ENCODE data around the gene PLB1. TPM values are rescaled to one million over a fixed set of nuclear protein-coding genes. Genes with fewer than 3 reads are reported as not detected.

Gene PLB1
- total RNA-seq, 2 donors from 2014 or later, result 2.1 to 3.0 TPM

- TF ChIP-seq CTCF (IDR thresholded peaks at IDR 0.05), result no peak
- no peaks in the 10 kb centered on the region for H3K9me3 ChIP-seq
- no peak for DNase-seq (ENCODE audit: low spot score)
- no peaks in the 10 kb centered on the region for H3K4me1 ChIP-seq
- H3K27me3 ChIP-seq, result no peaks in the 10 kb centered on the region
- no peaks in the 10 kb centered on the region for H3K36me3 ChIP-seq
- H3K4me3 ChIP-seq, result no peak overlapping the region
- H3K27ac ChIP-seq, result no peak overlapping the region
Observed at GRCh38 chr2:28477645-28478044, 18.2 kb upstream of the PLB1 start.

DNA sequence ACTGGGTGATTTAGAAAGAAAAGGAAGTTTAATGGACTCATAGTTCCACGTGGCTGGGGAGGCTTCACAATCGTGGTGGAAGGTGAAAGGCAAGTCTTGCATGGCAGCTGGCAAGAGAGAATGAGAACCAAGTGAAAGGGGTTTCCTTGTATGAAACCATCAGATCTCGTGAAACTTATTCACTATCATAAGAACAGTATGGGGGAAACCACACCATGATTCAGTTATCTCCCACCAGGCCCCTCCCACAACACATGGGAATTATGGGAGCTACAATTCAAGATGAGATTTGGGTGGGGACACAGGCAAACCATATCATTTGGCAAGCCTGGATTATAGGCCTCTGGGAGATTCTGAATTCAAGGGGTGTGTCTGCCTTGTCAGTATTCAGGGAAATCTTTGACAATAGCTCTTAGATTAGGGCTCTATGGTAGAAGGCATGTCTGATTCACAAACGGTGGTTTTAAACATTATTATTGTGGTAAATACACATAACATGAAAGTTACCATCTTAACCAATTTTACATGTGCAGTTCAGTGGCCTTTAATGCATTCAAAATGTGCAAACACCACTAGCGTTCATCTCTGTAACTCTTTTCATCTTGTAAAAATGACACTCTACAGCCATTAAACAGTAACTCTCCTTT is 15.3 kb upstream of the PLB1 start:
- Histone ChIP-seq H3K36me3 (no peaks in the 10 kb centered on the region), H3K4me3 (no peak overlapping the region), H3K27ac (no peak overlapping the region), H3K9me3 (no peaks in the 10 kb centered on the region), H3K4me1 (no peaks in the 10 kb centered on the region), H3K27me3 (no peaks in the 10 kb centered on the region)
- TF ChIP-seq CTCF (IDR thresholded peaks at IDR 0.05), result no peak
- no peak for DNase-seq (ENCODE audit: low spot score)

- no peak overlapping the region for H3K4me3 ChIP-seq
- H3K27ac ChIP-seq, result no peak overlapping the region
- no peaks in the 10 kb centered on the region for H3K27me3 ChIP-seq
- TF ChIP-seq CTCF (IDR thresholded peaks at IDR 0.05), result no peak
- H3K36me3 ChIP-seq, result no peaks in the 10 kb centered on the region
- H3K9me3 ChIP-seq, result no peaks in the 10 kb centered on the region
- no peaks in the 10 kb centered on the region for H3K4me1 ChIP-seq
- DNase-seq (ENCODE audit: low spot score), result no peak
Observed at GRCh38 chr2:28481905-28482304, 14.0 kb upstream of the PLB1 start.

- Histone ChIP-seq H3K9me3 (no peaks in the 10 kb centered on the region), H3K4me3 (no peak overlapping the region), H3K27me3 (no peaks in the 10 kb centered on the region), H3K36me3 (no peaks in the 10 kb centered on the region), H3K27ac (no peak overlapping the region), H3K4me1 (no peaks in the 10 kb centered on the region)
- no peak for TF ChIP-seq CTCF (IDR thresholded peaks at IDR 0.05)
- DNase-seq (ENCODE audit: low spot score), result no peak
Observed at GRCh38 chr2:28484835-28485234, 11.0 kb upstream of the PLB1 start.

GRCh38 chr2:28486526-28486925 is 9.3 kb upstream of the PLB1 start:
- Histone ChIP-seq H3K27ac (no peak overlapping the region), H3K9me3 (no peaks in the 10 kb centered on the region), H3K36me3 (no peaks in the 10 kb centered on the region), H3K4me3 (no peak overlapping the region), H3K27me3 (no peaks in the 10 kb centered on the region), H3K4me1 (no peaks in the 10 kb centered on the region)
- no peak for TF ChIP-seq CTCF (IDR thresholded peaks at IDR 0.05)
- no peak for DNase-seq (ENCODE audit: low spot score)

DNA sequence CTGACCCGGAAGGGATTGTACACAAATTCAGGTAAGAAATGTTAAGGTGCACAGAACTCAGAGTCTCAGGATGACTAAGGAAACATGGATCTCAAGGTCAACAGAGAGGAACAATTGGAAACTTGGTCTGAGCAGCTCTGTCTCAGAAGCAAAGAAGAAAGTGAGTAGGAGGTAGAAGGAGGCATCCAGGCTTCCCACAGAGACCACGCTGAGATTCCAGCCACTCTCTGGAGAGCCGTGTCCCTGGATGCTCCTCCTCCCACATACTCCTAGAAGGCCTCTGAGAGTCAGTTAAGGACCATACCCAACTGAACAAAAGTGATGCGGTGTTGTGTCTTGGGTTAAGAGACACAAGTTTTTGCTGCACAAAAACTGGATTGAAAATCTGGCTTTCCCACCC is 8.6 kb upstream of the PLB1 start:
- Histone ChIP-seq H3K27ac (no peak overlapping the region), H3K27me3 (no peaks in the 10 kb centered on the region), H3K9me3 (no peaks in the 10 kb centered on the region), H3K4me1 (no peaks in the 10 kb centered on the region), H3K4me3 (no peak overlapping the region), H3K36me3 (no peaks in the 10 kb centered on the region)
- TF ChIP-seq CTCF (IDR thresholded peaks at IDR 0.05), result no peak
- no peak for DNase-seq (ENCODE audit: low spot score)

All from right atrium auricular region (tissue), 2 donors.